HepG2 (cell line): Measurements from ENCODE around the gene PGM3. TPM values are rescaled to one million over a fixed set of nuclear protein-coding genes. Genes with fewer than 3 reads are reported as not detected.

ENCODE experiments used
- ATAC-seq: fragments of 200-7000 bp; cut with Tn5 transposase; 3 replicates; pipeline ENCODE4 v1.9.1; 2020; ENCODE audit warnings: mild to moderate bottlenecking, moderate library complexity
- BruUV-seq: library from RNA; stranded (reverse); fragments of 400-500 nt; replicated peaks from 2 replicates; lab custom pipeline; 2021; lab: Mats Ljungman, UMichigan
- CTCF ChIA-PET: fragments of 300-600 bp; formaldehyde crosslinking; extraction: SDS; loops from one replicate; lab custom pipeline; 2021; ENCODE audit warnings: low total read pairs, inconsistent platforms, low intra/inter-chr PET ratio; lab: Yijun Ruan, JAX
- POLR2A ChIA-PET: fragments of 350-600 bp; sonication (Branson Sonifier 250); formaldehyde crosslinking; loops from one replicate; lab custom pipeline; 2020; ENCODE audit warnings: antibody characterized with exemption, inconsistent platforms; lab: Yijun Ruan, JAX
- DNase-seq: peaks from one replicate; pipeline ENCODE4 v3.0.0-alpha.2; 2015; ENCODE audit warnings: low spot score
- FAIRE-seq: peaks from 3 replicates; lab custom pipeline; 2011; peaks lifted over from hg19 to GRCh38; lab: Jason Lieb, UNC
- H2AFZ ChIP-seq: one replicate; pipeline ENCODE4 v1.6.1; 2011; ENCODE audit warnings: low read length, inconsistent platforms
- H3K27ac ChIP-seq: fragments of 300-600 bp; 3 replicates; pipeline ENCODE4 v1.8.0; 2011; ENCODE audit warnings: mixed run types, mild to moderate bottlenecking, mixed read lengths, low read length, inconsistent platforms; ENCODE audit not compliant: insufficient read depth; ENCODE audit errors: extremely low read length
- H3K27me3 ChIP-seq, 2 experiments: fragments of 200-600 bp in 1 of 2; 2 replicates in 1 of 2; 3 replicates in 1 of 2; pipeline versions ENCODE4 v1.6.0 to v1.8.0; 2011; ENCODE audit warnings: low read length in 2 of 2, mild to moderate bottlenecking in 2 of 2, moderate library complexity in 2 of 2, inconsistent platforms in 1 of 2; ENCODE audit not compliant: insufficient read depth in 2 of 2, control insufficient read depth in 1 of 2
- H3K36me3 ChIP-seq, 2 experiments: fragments of 200-600 bp in 1 of 2; replicated peaks in 1 of 2; 2 replicates in 1 of 2; 3 replicates in 1 of 2; pipeline versions ENCODE4 v1.5.1 to v1.8.0; 2011; ENCODE audit warnings: low read length in 2 of 2, inconsistent platforms in 1 of 2; ENCODE audit not compliant: insufficient read depth in 2 of 2, control insufficient read depth in 1 of 2
- H3K4me1 ChIP-seq: 2 replicates; pipeline ENCODE4 v1.5.1; 2012; ENCODE audit warnings: low read length, inconsistent platforms; ENCODE audit not compliant: insufficient read depth
- H3K4me2 ChIP-seq: 2 replicates; pipeline ENCODE4 v1.6.0; 2011; ENCODE audit warnings: low read depth, low read length, inconsistent platforms
- H3K4me3 ChIP-seq, 3 experiments: fragments of 200-600 bp in 1 of 3; sonication (generic), shearing (Covaris generic) in 1 of 3; replicated peaks in 1 of 3; 2 replicates each; pipeline ENCODE4 v1.5.1; 2011 to 2016; ENCODE audit warnings: low read length in 3 of 3, inconsistent platforms in 2 of 3, low read depth in 2 of 3, mild to moderate bottlenecking in 2 of 3, control low read depth in 1 of 3, mixed read lengths in 1 of 3; ENCODE audit not compliant: insufficient read depth in 1 of 3
- H3K79me2 ChIP-seq: one replicate; pipeline ENCODE4 v1.6.1; 2011; ENCODE audit warnings: low read length, inconsistent platforms; ENCODE audit not compliant: insufficient read depth
- H3K9ac ChIP-seq: 2 replicates; pipeline ENCODE4 v1.6.0; 2011; ENCODE audit warnings: mild to moderate bottlenecking, low read depth, low read length, inconsistent platforms; ENCODE audit not compliant: insufficient read depth
- H3K9me3 ChIP-seq: 2 replicates; pipeline ENCODE4 v1.5.1; 2012; ENCODE audit warnings: mild to moderate bottlenecking, low read length
- H4K20me1 ChIP-seq: 2 replicates; pipeline ENCODE4 v1.6.0; 2011; ENCODE audit warnings: inconsistent platforms, mild to moderate bottlenecking, low read length, moderate library complexity; ENCODE audit not compliant: insufficient read depth
- BHLHE40 ChIP-seq: IDR thresholded peaks from 2 replicates; pipeline ENCODE4 v1.6.1; 2011; ENCODE audit warnings: low read length, improper control_type of control experiment
- RBM39 ChIP-seq: fragments of 200-400 bp; formaldehyde crosslinking; IDR thresholded peaks from one replicate; pipeline ENCODE4 v1.6.1; 2018; ENCODE audit warnings: antibody characterized with exemption, mild to moderate bottlenecking, low read depth, low read length; ENCODE audit not compliant: poor library complexity, severe bottlenecking
- RFX1 ChIP-seq: fragments of 450-650 bp; IDR thresholded peaks from 2 replicates; pipeline ENCODE4 v1.6.1; 2017
- ZNF335 ChIP-seq: sonication (generic); formaldehyde crosslinking; IDR thresholded peaks from 2 replicates; pipeline ENCODE4 v1.4.0; 2020; ENCODE audit warnings: missing genetic modification reagents
- ZNF451 ChIP-seq: sonication (generic); formaldehyde crosslinking; IDR thresholded peaks from 2 replicates; pipeline ENCODE4 v1.5.0; 2020; ENCODE audit warnings: mild to moderate bottlenecking, missing genetic modification reagents
- ZNF558 ChIP-seq: sonication (generic); formaldehyde crosslinking; IDR thresholded peaks from 2 replicates; pipeline ENCODE4 v1.9.0; 2022; ENCODE audit warnings: mild to moderate bottlenecking, missing genetic modification reagents, borderline replicate concordance
- ZNF75D ChIP-seq: sonication (generic); formaldehyde crosslinking; IDR thresholded peaks from 2 replicates; pipeline ENCODE4 v1.8.1; 2023; ENCODE audit warnings: missing genetic modification reagents, mild to moderate bottlenecking, borderline replicate concordance
- ZNF891 ChIP-seq: sonication (generic); formaldehyde crosslinking; IDR thresholded peaks from 2 replicates; pipeline ENCODE4 v1.5.0; 2020; ENCODE audit warnings: mild to moderate bottlenecking, missing genetic modification reagents
- WGBS: methylation state at CpG from one replicate; pipeline ENCODE4 v1.1.6; 2017; ENCODE audit warnings: low lambda C conversion rate; 5-methylcytosine and 5-hydroxymethylcytosine counted together
- in situ Hi-C: cut with HindIII; loops from 2 replicates; pipeline ENCODE4 v1.10.0; 2017; ENCODE audit warnings: low pct_unique_long_range_greater_than_20kb; ENCODE audit not compliant: extremely low pct_ligation_motif_present
- intact Hi-C: fragments of 100-400 bp; cut with micrococcal nuclease; formaldehyde crosslinking; loops from one replicate; pipeline ENCODE4 v1.10.0; 2022; ENCODE audit not compliant: unreplicated experiment
- polyA plus RNA-seq, 8 experiments: library from polyadenylated mRNA; depleted of rRNA in 3 of 8; stranded (reverse) in 7 of 8; unstranded in 1 of 8; fragments of >200 nt; fragmentation: Illumina TruSeq in 4 of 8; extraction: Trizol in 4 of 8; gene quantifications; 2 replicates each; pipeline versions ENCODE4 v1.2.1 to v1.2.3, GENCODE V29; 2011 to 2016; ENCODE audit warnings: low read depth in 4 of 8, missing spikeins in 1 of 8, mixed read lengths in 1 of 8; ENCODE audit not compliant: insufficient read depth in 1 of 8
- total RNA-seq, 5 experiments: library from RNA; depleted of rRNA; stranded (reverse); fragments of >200 nt; fragmentation: Illumina TruSeq; extraction: Trizol; gene quantifications; 2 replicates each; pipeline ENCODE4 v1.2.3, GENCODE V29; 2016; ENCODE audit warnings: low read depth in 1 of 5
- TF ChIP-seq, protein P1 (sequence below): sonication (generic); formaldehyde crosslinking; IDR thresholded peaks from 2 replicates; pipeline ENCODE4 v1.9.0; 2021; ENCODE audit warnings: missing genetic modification reagents, mild to moderate bottlenecking, borderline replicate concordance
- TF ChIP-seq, protein P2 (sequence below): sonication (generic); formaldehyde crosslinking; IDR thresholded peaks from 2 replicates; pipeline ENCODE4 v1.4.0; 2020; ENCODE audit warnings: missing genetic modification reagents
- TF ChIP-seq, protein P3 (sequence below): sonication (generic); formaldehyde crosslinking; IDR thresholded peaks from 2 replicates; pipeline ENCODE4 v1.4.0; 2020; ENCODE audit warnings: mild to moderate bottlenecking, missing genetic modification reagents
- TF ChIP-seq, protein P4 (sequence below): sonication (generic); formaldehyde crosslinking; conservative IDR thresholded peaks from 2 replicates; pipeline ENCODE4 v1.8.1; 2023; ENCODE audit warnings: missing genetic modification reagents
- TF ChIP-seq, protein P5 (sequence below): sonication (generic); formaldehyde crosslinking; IDR thresholded peaks from 2 replicates; pipeline ENCODE4 v1.4.0; 2020; ENCODE audit warnings: missing genetic modification reagents
- TF ChIP-seq, protein P6 (sequence below): sonication (generic); formaldehyde crosslinking; IDR thresholded peaks from 2 replicates; pipeline ENCODE4 v1.4.0; 2020; ENCODE audit warnings: missing genetic modification reagents

PGM3 gene
- total and polyA plus RNA-seq, 2 of the 13 experiments (the other 11 are each of a cell fraction or from before 2014, with no cell fraction given), result 72.5 to 163 TPM

DNA sequence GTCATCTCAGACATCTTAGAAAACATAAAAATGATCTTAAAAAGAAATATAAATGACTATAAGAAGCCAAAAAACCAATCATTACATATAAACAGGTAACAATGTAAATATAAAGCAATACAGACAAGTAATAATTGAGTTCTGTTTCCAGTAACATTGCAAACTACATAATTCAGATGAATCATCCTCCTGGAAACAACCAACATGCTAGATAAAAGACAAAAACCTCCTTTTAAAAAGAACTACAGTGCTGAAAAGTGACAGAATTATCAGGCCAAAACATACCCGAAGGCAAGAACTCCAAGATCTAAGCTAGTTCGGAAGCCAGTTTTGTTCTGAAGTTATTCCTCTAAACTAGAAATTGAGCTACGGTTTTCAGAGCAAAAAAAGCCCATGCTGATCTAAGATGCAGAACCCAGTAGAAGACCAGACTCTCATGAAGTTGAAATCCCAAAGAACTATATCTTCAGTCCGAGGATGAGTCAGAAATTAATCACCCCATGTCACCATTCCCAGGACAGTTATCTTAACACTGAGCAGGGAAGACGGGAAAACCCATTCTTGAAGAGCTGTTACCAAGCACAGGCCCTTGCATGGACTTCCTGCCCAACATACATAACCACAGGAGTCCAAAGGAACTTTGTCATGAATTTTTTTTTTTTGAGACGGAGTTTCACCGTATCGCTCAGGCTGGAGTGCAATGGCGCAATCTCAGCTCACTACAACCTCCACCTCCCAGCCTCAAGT, 9.8 kb downstream of the PGM3 start (continued):
- TF ChIP-seq, protein P1, sequence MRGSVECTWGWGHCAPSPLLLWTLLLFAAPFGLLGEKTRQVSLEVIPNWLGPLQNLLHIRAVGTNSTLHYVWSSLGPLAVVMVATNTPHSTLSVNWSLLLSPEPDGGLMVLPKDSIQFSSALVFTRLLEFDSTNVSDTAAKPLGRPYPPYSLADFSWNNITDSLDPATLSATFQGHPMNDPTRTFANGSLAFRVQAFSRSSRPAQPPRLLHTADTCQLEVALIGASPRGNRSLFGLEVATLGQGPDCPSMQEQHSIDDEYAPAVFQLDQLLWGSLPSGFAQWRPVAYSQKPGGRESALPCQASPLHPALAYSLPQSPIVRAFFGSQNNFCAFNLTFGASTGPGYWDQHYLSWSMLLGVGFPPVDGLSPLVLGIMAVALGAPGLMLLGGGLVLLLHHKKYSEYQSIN, result no peak
- TF ChIP-seq BHLHE40, result no peak
- TF ChIP-seq, all 625 proteins: peak for 0

DNA sequence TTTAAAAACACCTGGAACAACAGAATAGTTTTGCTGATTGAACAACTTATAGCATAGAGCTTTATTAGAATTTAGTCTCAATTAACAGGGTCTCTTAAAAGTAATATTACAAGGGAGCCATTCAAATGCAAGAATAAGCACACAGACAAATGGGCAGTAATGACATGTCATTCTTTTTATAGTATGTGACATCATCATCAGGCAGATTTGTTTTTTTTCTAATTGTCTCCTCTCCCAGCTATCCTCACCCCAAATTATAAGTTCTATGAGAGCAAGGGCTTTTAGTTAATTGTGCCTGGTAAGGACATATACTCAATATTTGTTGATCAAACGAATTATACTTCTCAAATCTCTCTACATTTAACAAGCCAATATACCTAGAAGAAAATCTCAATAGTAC, 11.0 kb downstream of the PGM3 start:
- Histone ChIP-seq H3K36me3 (peaks cover 15 to 83% of the 10 kb centered on the region in 2 experiments), H3K4me2 (no peak overlapping the region), H3K79me2 (peaks cover 8% of the 10 kb centered on the region), H3K9ac (no peak overlapping the region), H4K20me1 (no peaks in the 10 kb centered on the region), H3K27me3 (no peaks in the 10 kb centered on the region), H3K9me3 (no peaks in the 10 kb centered on the region), H3K27ac (no peak overlapping the region), H3K4me3 (no peak overlapping the region), H2AFZ (no peak overlapping the region), H3K4me1 (peaks cover 7% of the 10 kb centered on the region; the same call in 1 of the 2 replicates)
- 86% methylated on average over 1 of the region's 1 CpG for WGBS
- DNase-seq (no peak), FAIRE-seq (no peak), ATAC-seq (no peak)
- in situ Hi-C loops, result loop anchor here (25.0 kb wide), 1 partner anchor 945 kb away; the partner anchor contains the start of gene IBTK
- POLR2A ChIA-PET, result no interaction called here
- intact Hi-C loops, result no loop called here
- BruUV-seq, result no TSS peak
- CTCF ChIA-PET, result no interaction called here
- TF ChIP-seq ZNF891 (CRISPR knock-in tag) (no peak), ZNF75D (CRISPR knock-in tag) (no peak), RFX1 (no peak), RBM39 (no peak), ZNF558 (CRISPR knock-in tag) (no peak), ZNF335 (CRISPR knock-in tag) (no peak), ZNF451 (CRISPR knock-in tag) (no peak)
- TF ChIP-seq, protein P2, sequence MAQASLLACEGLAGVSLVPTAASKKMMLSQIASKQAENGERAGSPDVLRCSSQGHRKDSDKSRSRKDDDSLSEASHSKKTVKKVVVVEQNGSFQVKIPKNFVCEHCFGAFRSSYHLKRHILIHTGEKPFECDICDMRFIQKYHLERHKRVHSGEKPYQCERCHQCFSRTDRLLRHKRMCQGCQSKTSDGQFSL (CRISPR knock-in tag), result no peak
- TF ChIP-seq, protein P3, sequence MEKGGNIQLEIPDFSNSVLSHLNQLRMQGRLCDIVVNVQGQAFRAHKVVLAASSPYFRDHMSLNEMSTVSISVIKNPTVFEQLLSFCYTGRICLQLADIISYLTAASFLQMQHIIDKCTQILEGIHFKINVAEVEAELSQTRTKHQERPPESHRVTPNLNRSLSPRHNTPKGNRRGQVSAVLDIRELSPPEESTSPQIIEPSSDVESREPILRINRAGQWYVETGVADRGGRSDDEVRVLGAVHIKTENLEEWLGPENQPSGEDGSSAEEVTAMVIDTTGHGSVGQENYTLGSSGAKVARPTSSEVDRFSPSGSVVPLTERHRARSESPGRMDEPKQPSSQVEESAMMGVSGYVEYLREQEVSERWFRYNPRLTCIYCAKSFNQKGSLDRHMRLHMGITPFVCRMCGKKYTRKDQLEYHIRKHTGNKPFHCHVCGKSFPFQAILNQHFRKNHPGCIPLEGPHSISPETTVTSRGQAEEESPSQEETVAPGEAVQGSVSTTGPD (CRISPR knock-in tag), result no peak
- TF ChIP-seq, protein P4, sequence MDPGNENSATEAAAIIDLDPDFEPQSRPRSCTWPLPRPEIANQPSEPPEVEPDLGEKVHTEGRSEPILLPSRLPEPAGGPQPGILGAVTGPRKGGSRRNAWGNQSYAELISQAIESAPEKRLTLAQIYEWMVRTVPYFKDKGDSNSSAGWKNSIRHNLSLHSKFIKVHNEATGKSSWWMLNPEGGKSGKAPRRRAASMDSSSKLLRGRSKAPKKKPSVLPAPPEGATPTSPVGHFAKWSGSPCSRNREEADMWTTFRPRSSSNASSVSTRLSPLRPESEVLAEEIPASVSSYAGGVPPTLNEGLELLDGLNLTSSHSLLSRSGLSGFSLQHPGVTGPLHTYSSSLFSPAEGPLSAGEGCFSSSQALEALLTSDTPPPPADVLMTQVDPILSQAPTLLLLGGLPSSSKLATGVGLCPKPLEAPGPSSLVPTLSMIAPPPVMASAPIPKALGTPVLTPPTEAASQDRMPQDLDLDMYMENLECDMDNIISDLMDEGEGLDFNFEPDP (CRISPR knock-in tag), result no peak
- TF ChIP-seq, protein P5, sequence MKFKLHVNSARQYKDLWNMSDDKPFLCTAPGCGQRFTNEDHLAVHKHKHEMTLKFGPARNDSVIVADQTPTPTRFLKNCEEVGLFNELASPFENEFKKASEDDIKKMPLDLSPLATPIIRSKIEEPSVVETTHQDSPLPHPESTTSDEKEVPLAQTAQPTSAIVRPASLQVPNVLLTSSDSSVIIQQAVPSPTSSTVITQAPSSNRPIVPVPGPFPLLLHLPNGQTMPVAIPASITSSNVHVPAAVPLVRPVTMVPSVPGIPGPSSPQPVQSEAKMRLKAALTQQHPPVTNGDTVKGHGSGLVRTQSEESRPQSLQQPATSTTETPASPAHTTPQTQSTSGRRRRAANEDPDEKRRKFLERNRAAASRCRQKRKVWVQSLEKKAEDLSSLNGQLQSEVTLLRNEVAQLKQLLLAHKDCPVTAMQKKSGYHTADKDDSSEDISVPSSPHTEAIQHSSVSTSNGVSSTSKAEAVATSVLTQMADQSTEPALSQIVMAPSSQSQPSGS (CRISPR knock-in tag), result no peak
- TF ChIP-seq, protein P6, sequence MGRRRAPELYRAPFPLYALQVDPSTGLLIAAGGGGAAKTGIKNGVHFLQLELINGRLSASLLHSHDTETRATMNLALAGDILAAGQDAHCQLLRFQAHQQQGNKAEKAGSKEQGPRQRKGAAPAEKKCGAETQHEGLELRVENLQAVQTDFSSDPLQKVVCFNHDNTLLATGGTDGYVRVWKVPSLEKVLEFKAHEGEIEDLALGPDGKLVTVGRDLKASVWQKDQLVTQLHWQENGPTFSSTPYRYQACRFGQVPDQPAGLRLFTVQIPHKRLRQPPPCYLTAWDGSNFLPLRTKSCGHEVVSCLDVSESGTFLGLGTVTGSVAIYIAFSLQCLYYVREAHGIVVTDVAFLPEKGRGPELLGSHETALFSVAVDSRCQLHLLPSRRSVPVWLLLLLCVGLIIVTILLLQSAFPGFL (CRISPR knock-in tag), result no peak
